ENCODE results near the gene MSRB1. TPM values are rescaled to one million over a fixed set of nuclear protein-coding genes. Genes with fewer than 3 reads are reported as not detected.

MSRB1 gene
- total and polyA plus RNA-seq, 2 of the 8 experiments (the other 6 are each of a cell fraction or from before 2014, with no cell fraction given) = 28.2 to 51.4 TPM

- TF ChIP-seq ASH2L (IDR thresholded peaks at IDR 0.05; ENCODE audit: low read length) (no peak), POU5F1 (IDR thresholded peaks at IDR 0.05; ENCODE audit: low read depth, low read length) (no peak), GABPA (IDR thresholded peaks at IDR 0.05; ENCODE audit: borderline replicate concordance, insufficient read depth, low read length) (no peak), CTCF (IDR thresholded peaks at IDR 0.05; ENCODE audit: control extremely low read depth in 1 of 3, insufficient read depth in 1 of 3, low read depth in 1 of 3, low read length in 3 of 3) (no peak), FOSL1 (IDR thresholded peaks at IDR 0.05; ENCODE audit: insufficient read depth, low read depth, low read length) (no peak), EGR1 (IDR thresholded peaks at IDR 0.05; ENCODE audit: borderline replicate concordance, low read depth, low read length) (no peak), KDM4A (IDR thresholded peaks at IDR 0.05; ENCODE audit: low read depth, low read length, severe bottlenecking) (no peak), EZH2 (IDR thresholded peaks at IDR 0.05; ENCODE audit: low read depth, low read length, severe bottlenecking) (no peak), USF2 (IDR thresholded peaks at IDR 0.05; ENCODE audit: low read length) (no peak), TEAD4 (IDR thresholded peaks at IDR 0.05; ENCODE audit: low read depth, low read length) (no peak)
Measured at GRCh38 chr16:1976951-1977874, 34.2 kb upstream of the MSRB1 start (continued).

Measured in H1 (cell line).